MCF 10A (cell line): Measurements from ENCODE around the gene UBB. TPM values are rescaled to one million over a fixed set of nuclear protein-coding genes. Genes with fewer than 3 reads are reported as not detected.

Experiments used
- BruUV-seq: library from RNA; stranded (reverse); fragments of 400-500 nt; replicated peaks from 2 replicates; lab custom pipeline; 2021; lab: Mats Ljungman, UMichigan
- CTCF ChIA-PET: fragments of 300-600 bp; sonication (Branson Sonifier 250); formaldehyde crosslinking; extraction: SDS; loops from one replicate; lab custom pipeline; 2021; ENCODE audit warnings: antibody characterized with exemption, inconsistent platforms; lab: Yijun Ruan, JAX
- POLR2A ChIA-PET: fragments of 300-600, 350-650 bp; sonication (Branson Sonifier 250); formaldehyde crosslinking; extraction: SDS; loops from one replicate; lab custom pipeline; 2020; ENCODE audit warnings: antibody characterized with exemption, inconsistent platforms; lab: Yijun Ruan, JAX
- DNase-seq: peaks from one replicate; pipeline ENCODE4 v3.0.0-alpha.2; 2018; ENCODE audit not compliant: unreplicated experiment
- H3K27ac Mint-ChIP-seq: one replicate; pipeline ENCODE4 v1.8.0; 2022; ENCODE audit warnings: mild to moderate bottlenecking, low read depth, mixed read lengths; ENCODE audit not compliant: unreplicated experiment
- H3K27me3 Mint-ChIP-seq: one replicate; pipeline ENCODE4 v1.8.0; 2022; ENCODE audit warnings: mixed read lengths; ENCODE audit not compliant: insufficient read depth, unreplicated experiment
- H3K36me3 Mint-ChIP-seq: one replicate; pipeline ENCODE4 v1.8.0; 2022; ENCODE audit warnings: mild to moderate bottlenecking, moderate library complexity, mixed read lengths; ENCODE audit not compliant: insufficient read depth, unreplicated experiment
- H3K4me1 Mint-ChIP-seq: one replicate; pipeline ENCODE4 v1.8.0; 2022; ENCODE audit warnings: mixed read lengths; ENCODE audit not compliant: insufficient read depth, unreplicated experiment
- H3K4me3 Mint-ChIP-seq: one replicate; pipeline ENCODE4 v1.8.0; 2022; ENCODE audit warnings: mild to moderate bottlenecking, moderate library complexity, mixed read lengths; ENCODE audit not compliant: unreplicated experiment
- H3K9me3 Mint-ChIP-seq: one replicate; pipeline ENCODE4 v1.8.0; 2022; ENCODE audit warnings: mixed read lengths; ENCODE audit not compliant: unreplicated experiment
- CTCF ChIP-seq: fragments of 200-600 bp; IDR thresholded peaks from one replicate; pipeline ENCODE4 v1.8.0; 2022; ENCODE audit warnings: antibody characterized with exemption, mild to moderate bottlenecking; ENCODE audit not compliant: unreplicated experiment
- intact Hi-C: fragments of 100-400 bp; cut with micrococcal nuclease; formaldehyde crosslinking; loops from 2 replicates; pipeline ENCODE4 v1.14.1; 2022
- total RNA-seq: library from RNA; stranded (reverse); gene quantifications from 2 replicates; pipeline ENCODE4 v1.2.3, GENCODE V29; 2022

UBB gene
- total RNA-seq, 1 experiment from 2014 or later = 626 TPM

GRCh38 chr17:16422416-16422815 lies 41.5 kb downstream of the UBB start:
- Mint-ChIP-seq H3K4me3 (no peak overlapping the region), H3K27ac (no peak overlapping the region), H3K27me3 (no peaks in the 10 kb centered on the region), H3K4me1 (peaks cover 9% of the 10 kb centered on the region), H3K9me3 (no peaks in the 10 kb centered on the region), H3K36me3 (no peaks in the 10 kb centered on the region)
- BruUV-seq = no TSS peak
- CTCF ChIA-PET = interaction anchor here (1.3 kb wide), 1 partner anchor 30 kb away, joined by 3 read pairs; no protein-coding TSS in a partner anchor
- no peak for DNase-seq
- intact Hi-C loops = no loop called here
- TF ChIP-seq CTCF = no peak
- POLR2A ChIA-PET = interaction anchor here (1.0 kb wide), 1 partner anchor 42 kb away, joined by 3 read pairs; the partner anchor contains the start of gene UBB

- ChIA-PET POLR2A (interaction anchor here (0.5 to 1.2 kb wide), 3 partner anchors 15 to 451 kb away, joined by 3 to 4 read pairs (median 3); partner anchors contain the start of gene UBB), CTCF (interaction anchor here (0.6 to 1.3 kb wide), 3 partner anchors 14 to 34 kb away, joined by 3 read pairs; no protein-coding TSS in a partner anchor)
- H3K36me3 Mint-ChIP-seq = no peaks in the 10 kb centered on the region
- peaks cover 9% of the 10 kb centered on the region for H3K4me1 Mint-ChIP-seq
- no peak overlapping the region for H3K4me3 Mint-ChIP-seq
- H3K27me3 Mint-ChIP-seq = no peaks in the 10 kb centered on the region
- intact Hi-C loops = no loop called here
- no peak overlapping the region for H3K27ac Mint-ChIP-seq
- no TSS peak for BruUV-seq
- TF ChIP-seq CTCF = no peak
- no peaks in the 10 kb centered on the region for H3K9me3 Mint-ChIP-seq
- no peak for DNase-seq
Measured at GRCh38 chr17:16423226-16423872, 42.5 kb downstream of the UBB start.

DNA sequence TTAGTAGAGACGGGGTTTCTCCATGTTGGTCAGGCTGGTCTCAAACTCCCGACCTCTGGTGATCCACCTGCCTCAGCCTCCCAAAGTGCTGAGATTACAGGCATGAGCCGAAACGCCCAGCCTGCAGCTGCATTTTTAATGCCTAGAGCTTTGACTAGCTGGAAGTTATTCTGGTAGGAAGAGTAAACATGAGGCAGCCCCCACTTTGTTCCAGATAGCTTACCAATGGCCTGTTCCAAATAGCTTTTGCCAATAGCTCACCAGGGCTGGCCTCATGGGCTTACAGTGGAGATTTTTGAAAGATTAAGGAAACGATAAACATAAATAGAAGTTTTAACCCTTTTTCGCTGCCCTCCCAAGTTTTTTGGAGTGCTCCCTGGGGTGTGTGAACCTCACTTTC lies 44.3 kb downstream of the UBB start:
- H3K4me3 Mint-ChIP-seq = no peak overlapping the region
- BruUV-seq = no TSS peak
- CTCF ChIA-PET = interaction anchor here (1.3 kb wide), 1 partner anchor 13 kb away, joined by 3 read pairs; no protein-coding TSS in a partner anchor
- intact Hi-C loops = no loop called here
- H3K9me3 Mint-ChIP-seq = no peaks in the 10 kb centered on the region
- POLR2A ChIA-PET = interaction anchor here (1.0 kb wide), 1 partner anchor 13 kb away, joined by 9 read pairs; no protein-coding TSS in a partner anchor
- H3K27me3 Mint-ChIP-seq = no peaks in the 10 kb centered on the region
- H3K27ac Mint-ChIP-seq = no peak overlapping the region
- no peak for TF ChIP-seq CTCF
- no peaks in the 10 kb centered on the region for H3K36me3 Mint-ChIP-seq
- DNase-seq = no peak
- no peaks in the 10 kb centered on the region for H3K4me1 Mint-ChIP-seq
